Chondrocyte (in vitro differentiated cells): Measurements from ENCODE around the gene KCNJ15. TPM values are rescaled to one million over a fixed set of nuclear protein-coding genes. Genes with fewer than 3 reads are reported as not detected.

ENCODE experiments used
- DNase-seq: peaks from one replicate; pipeline ENCODE4 v3.0.0; 2021; ENCODE audit warnings: mixed read lengths, low spot score
- H3K27ac Mint-ChIP-seq: one replicate; pipeline ENCODE4 v1.8.0; 2021; ENCODE audit warnings: mild to moderate bottlenecking, moderate library complexity, mixed read lengths; ENCODE audit not compliant: unreplicated experiment
- H3K27me3 Mint-ChIP-seq: 2 replicates; pipeline ENCODE4 v1.8.0; 2021; ENCODE audit warnings: low read depth, mixed read lengths
- H3K36me3 Mint-ChIP-seq: 2 replicates; pipeline ENCODE4 v1.8.0; 2021; ENCODE audit warnings: low read depth, mixed read lengths
- H3K4me1 Mint-ChIP-seq: 2 replicates; pipeline ENCODE4 v1.8.0; 2021; ENCODE audit warnings: low read depth, mild to moderate bottlenecking, mixed read lengths
- H3K4me3 Mint-ChIP-seq: one replicate; pipeline ENCODE4 v1.8.0; 2021; ENCODE audit warnings: mild to moderate bottlenecking, moderate library complexity, mixed read lengths; ENCODE audit not compliant: unreplicated experiment
- H3K9me3 Mint-ChIP-seq: 2 replicates; pipeline ENCODE4 v1.8.0; 2021; ENCODE audit warnings: low read depth, mixed read lengths
- total RNA-seq: library from RNA; stranded (reverse); gene quantifications from 3 replicates; pipeline ENCODE4 v1.2.1, GENCODE V29; 2021
- TF ChIP-seq, protein P1 (sequence below): fragments of 200-600 bp; sonication (generic); IDR thresholded peaks from 2 replicates; pipeline ENCODE4 v1.5.0; 2021; ENCODE audit warnings: antibody characterized with exemption, mild to moderate bottlenecking, moderate library complexity

KCNJ15 gene
- total RNA-seq, 1 donor from 2014 or later: 0.80 TPM

DNA sequence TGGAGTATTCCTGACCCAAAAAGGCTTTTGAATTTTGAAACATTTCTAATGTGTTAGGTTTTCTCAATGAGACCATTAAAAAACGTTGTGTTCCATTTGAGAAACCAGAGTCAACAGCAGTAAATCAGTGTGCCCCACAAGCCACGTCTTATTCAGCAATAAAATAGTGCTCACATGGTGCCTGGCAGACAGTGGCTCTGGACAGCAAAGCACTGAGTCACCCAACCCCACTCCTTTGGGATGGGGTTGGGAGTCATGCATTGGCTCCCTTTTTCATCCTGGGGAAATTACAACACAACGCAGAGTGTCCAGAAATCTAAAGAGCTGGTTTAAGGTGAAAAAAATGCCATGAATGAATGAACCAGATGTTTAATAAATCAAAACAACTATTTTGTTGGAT lies 46.5 kb downstream of the KCNJ15 start:
- Mint-ChIP-seq H3K4me1 (peaks cover 76% of the 10 kb centered on the region), H3K4me3 (no peak overlapping the region), H3K27ac (peak overlapping the region; percentile 83), H3K36me3 (no peaks in the 10 kb centered on the region), H3K27me3 (no peaks in the 10 kb centered on the region), H3K9me3 (no peaks in the 10 kb centered on the region)
- DNase-seq: no peak
- TF ChIP-seq, protein P1, sequence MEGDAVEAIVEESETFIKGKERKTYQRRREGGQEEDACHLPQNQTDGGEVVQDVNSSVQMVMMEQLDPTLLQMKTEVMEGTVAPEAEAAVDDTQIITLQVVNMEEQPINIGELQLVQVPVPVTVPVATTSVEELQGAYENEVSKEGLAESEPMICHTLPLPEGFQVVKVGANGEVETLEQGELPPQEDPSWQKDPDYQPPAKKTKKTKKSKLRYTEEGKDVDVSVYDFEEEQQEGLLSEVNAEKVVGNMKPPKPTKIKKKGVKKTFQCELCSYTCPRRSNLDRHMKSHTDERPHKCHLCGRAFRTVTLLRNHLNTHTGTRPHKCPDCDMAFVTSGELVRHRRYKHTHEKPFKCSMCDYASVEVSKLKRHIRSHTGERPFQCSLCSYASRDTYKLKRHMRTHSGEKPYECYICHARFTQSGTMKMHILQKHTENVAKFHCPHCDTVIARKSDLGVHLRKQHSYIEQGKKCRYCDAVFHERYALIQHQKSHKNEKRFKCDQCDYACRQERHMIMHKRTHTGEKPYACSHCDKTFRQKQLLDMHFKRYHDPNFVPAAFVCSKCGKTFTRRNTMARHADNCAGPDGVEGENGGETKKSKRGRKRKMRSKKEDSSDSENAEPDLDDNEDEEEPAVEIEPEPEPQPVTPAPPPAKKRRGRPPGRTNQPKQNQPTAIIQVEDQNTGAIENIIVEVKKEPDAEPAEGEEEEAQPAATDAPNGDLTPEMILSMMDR: no peak

DNA sequence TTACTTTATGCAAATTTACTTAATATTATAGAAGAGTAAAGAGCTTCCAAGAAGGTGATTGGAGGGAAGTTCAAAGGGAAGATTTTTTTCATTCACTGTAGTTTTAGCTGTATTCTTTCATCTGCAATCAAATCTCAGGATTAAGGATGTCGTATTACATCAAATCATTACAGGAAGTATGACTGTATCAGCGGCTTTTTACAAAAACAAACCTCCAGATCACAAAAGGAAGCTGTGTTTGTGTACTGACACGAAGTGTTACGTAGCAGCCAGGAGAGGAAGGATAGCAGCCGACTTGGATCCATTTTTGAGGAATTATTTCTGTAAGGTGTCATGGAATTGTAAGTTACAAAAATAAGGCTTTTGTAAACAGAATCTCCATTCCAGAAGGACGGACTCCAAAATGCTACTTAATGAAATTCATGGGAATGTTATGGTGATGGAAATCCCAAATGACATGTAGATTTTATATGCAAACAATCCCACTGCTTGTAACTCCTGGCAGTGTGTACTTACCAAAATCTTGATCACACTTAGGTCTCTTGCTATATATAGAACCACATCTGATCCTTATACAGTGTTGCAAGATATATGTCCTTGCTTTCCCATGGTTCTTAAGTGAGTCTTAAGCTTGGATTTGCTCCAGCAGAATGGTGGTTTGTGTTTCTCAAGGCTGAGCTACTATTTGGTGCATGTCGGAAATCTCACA lies 49.8 kb downstream of the KCNJ15 start:
- peaks cover 54% of the 10 kb centered on the region for H3K4me1 Mint-ChIP-seq
- H3K4me3 Mint-ChIP-seq: no peak overlapping the region
- peak overlapping the region; percentile 95 for H3K27ac Mint-ChIP-seq
- no peaks in the 10 kb centered on the region for H3K9me3 Mint-ChIP-seq
- DNase-seq: no peak
- H3K27me3 Mint-ChIP-seq: no peaks in the 10 kb centered on the region
- TF ChIP-seq, protein P1: no peak
- H3K36me3 Mint-ChIP-seq: no peaks in the 10 kb centered on the region

DNA sequence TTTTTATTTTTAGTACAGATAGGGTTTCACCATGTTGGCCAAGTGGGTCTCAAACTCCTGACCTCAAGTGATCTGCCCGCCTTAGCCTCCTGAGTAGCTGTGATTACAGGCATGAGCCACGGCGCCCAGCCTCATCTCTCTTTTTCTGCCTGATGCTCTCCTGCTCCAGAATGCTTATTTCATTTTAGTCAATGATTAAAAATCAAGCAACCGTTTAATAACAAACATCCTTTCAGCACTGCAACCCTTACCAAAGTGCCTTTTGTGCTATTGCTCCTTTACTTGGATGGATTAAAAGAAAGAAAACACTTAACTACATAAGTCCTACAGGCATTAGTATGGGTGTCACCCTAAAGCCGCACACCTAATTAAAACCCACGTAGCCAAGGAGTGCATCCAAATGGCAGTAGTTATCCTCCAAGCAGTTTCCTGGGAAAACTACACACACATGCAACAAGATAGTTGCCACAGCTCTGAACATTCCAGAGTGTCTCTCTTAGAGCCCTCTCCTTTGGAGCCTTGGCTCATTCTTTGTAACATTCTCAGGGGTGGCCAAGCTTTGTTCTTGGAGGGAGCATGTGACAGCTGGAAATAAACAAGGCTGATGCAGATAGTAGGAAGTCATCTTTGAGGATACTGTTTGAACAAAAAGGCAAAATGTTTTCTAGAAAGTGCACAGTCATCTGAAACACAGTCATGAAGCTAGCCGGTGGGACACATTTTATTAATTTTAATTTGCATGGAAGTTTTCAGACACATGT lies 51.2 kb downstream of the KCNJ15 start:
- H3K27ac Mint-ChIP-seq: peak overlapping the region; percentile 95
- DNase-seq: no peak
- H3K9me3 Mint-ChIP-seq: no peaks in the 10 kb centered on the region
- no peaks in the 10 kb centered on the region for H3K27me3 Mint-ChIP-seq
- peaks cover 53% of the 10 kb centered on the region for H3K4me1 Mint-ChIP-seq
- H3K36me3 Mint-ChIP-seq: no peaks in the 10 kb centered on the region
- no peak overlapping the region for H3K4me3 Mint-ChIP-seq
- TF ChIP-seq, protein P1: no peak

DNA sequence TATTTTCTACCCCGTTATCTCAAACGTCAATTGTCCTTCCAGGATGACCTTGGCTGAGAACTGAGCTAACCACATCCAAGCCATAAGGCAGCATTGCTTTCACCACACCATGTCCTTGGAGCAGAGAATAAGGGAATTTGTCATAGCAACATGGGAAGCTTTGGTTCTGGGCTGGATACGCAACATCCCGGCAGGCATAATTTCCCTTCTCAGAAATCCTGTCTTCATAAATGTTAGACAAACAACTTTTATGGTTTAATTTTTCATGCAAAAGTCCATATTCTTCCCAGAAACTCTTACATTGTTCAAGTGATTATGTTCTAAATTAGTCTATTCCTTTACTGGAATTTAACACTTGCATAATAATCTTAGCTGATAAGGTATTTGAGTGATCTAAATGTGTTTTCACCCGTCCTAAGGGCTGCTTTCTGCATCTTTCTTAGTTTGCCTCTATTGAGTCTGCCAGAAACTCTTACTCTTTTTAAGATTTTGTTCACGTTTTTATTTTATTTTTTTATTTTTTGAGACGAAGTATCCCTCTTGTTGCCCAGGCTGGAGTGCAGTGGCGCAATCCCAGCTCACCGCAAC lies 51.8 kb downstream of the KCNJ15 start:
- H3K27ac Mint-ChIP-seq: peak overlapping the region; percentile 61
- no peaks in the 10 kb centered on the region for H3K9me3 Mint-ChIP-seq
- DNase-seq: no peak

More for the DNA sequence above, 51.8 kb downstream of the KCNJ15 start:
- Mint-ChIP-seq H3K27me3 (no peaks in the 10 kb centered on the region), H3K4me1 (peaks cover 51% of the 10 kb centered on the region), H3K36me3 (no peaks in the 10 kb centered on the region), H3K4me3 (no peak overlapping the region)
- TF ChIP-seq, protein P1: no peak
